Brain pericyte (primary cell): ENCODE measurements around the gene LAMTOR1.
A peak's percentile ranks its signal among the peaks of the same experiment; 100 is the strongest.

Experiments
- DNase-seq: peaks from one replicate; pipeline ENCODE4 v3.0.0-alpha.2; 2012; ENCODE audit warnings: low read depth, low spot score

The LAMTOR1 gene

GRCh38 chr11:72081821-72082453 is 21.2 kb downstream of the LAMTOR1 start:
- no peak for DNase-seq

DNA sequence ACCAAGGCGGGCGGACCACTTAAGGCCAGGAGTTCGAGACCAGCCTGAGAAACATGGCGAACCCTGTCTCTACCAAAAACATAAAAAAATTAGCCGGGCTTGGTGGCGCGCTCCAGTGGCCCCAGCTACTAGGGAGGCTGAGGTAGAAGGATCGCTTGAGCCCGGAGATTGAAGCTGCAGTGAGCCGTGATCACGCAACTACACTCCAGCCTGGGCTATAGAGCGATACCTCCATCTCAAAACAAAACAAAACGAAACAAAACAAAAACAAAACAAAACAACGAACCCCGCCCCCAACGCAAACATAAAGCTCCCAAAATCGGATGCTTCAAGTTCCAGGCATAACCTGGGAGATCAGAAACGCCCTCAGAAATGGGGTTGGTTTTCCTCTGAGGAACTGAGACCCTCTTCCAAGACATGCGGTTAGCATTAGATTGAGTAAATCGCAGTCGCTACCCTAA is 21.9 kb downstream of the LAMTOR1 start:
- DNase-seq, result no peak

GRCh38 chr11:72080326-72081183 is 22.5 kb downstream of the LAMTOR1 start, which contains the start of the genes LRRC51 and NUMA1:
Gene LRRC51, plus strand, starts transcription at chr11:72080850. Its CDS starts 8,234 bp downstream, at chr11:72089084.
Gene NUMA1, minus strand, starts transcription at chr11:72080542. Its CDS starts 44,599 bp downstream, at chr11:72035943.
- DNase-seq, result peak; percentile 99

GRCh38 chr11:72079819-72080325 is 23.2 kb downstream of the LAMTOR1 start:
- no peak for DNase-seq

GRCh38 chr11:72078477-72078876 is 24.6 kb downstream of the LAMTOR1 start:
- no peak for DNase-seq

GRCh38 chr11:72075756-72076155 is 27.3 kb downstream of the LAMTOR1 start:
- DNase-seq, result no peak

DNA sequence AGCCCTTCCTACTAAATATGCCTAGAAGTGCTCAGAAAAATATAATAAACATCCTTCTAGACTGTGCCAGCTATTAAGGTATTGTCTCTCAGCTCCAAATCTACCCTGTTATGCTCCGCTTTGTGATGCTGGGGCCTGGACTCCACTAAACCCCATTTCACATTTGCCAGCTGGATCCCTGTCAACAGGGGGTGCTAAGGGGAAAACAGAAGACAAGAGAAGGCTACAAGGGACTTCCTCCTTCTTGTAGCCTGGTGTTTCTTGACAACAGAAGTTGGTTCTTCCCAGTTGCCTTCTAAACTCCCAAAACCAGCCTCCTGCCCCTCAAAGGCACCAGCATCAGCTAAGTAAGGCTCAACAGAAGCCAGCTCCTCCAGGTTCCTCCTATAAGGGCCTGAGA is 28.0 kb downstream of the LAMTOR1 start:
- no peak for DNase-seq

- DNase-seq, result no peak
Observed at GRCh38 chr11:72072348-72072747, 30.7 kb downstream of the LAMTOR1 start.

DNA sequence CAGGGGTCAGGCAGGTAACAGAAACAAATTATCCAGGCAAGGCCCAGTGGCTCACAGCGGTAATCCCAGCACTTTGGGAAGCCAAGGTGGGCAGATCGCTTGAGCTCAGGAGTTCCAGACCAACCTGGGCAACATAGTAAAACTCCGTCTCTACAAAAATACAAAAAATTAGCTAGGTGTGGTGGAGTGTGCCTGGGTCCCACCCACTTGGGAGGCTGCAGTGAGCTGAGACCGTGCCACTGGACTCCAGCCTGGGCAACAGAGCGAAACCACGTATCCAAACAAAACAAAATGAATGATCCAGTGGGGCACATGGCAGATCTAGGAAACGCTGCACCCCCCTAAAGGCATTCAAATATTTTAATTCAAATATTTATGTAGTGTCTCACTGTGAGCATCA is 32.6 kb downstream of the LAMTOR1 start:
- DNase-seq, result no peak

GRCh38 chr11:72069787-72070251 is 33.3 kb downstream of the LAMTOR1 start:
- DNase-seq, result no peak

GRCh38 chr11:72069200-72069599 is 33.9 kb downstream of the LAMTOR1 start:
- DNase-seq, result no peak

DNA sequence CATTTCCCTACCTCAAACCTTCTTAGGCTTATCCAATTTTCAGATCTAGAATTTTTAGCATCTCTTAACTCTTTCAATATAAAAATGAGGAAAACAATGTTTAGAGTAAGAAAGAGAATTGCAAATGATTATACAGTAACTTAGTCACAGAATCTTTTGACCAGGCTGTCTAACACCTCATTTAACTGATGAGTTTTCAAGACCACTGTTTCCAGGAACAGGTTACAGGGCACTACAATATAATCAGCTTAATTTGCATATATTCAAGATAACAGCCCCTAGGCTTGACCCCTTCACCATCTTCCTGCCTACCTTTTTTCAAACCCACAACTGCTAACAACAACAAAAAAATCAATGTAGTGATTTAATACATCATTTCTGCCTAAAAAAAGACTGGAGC is 35.4 kb downstream of the LAMTOR1 start:
- DNase-seq, result no peak

- DNase-seq, result no peak
Observed at GRCh38 chr11:72067266-72067665, 35.8 kb downstream of the LAMTOR1 start.

- DNase-seq, result no peak
Observed at GRCh38 chr11:72066855-72067254, 36.2 kb downstream of the LAMTOR1 start.

DNA sequence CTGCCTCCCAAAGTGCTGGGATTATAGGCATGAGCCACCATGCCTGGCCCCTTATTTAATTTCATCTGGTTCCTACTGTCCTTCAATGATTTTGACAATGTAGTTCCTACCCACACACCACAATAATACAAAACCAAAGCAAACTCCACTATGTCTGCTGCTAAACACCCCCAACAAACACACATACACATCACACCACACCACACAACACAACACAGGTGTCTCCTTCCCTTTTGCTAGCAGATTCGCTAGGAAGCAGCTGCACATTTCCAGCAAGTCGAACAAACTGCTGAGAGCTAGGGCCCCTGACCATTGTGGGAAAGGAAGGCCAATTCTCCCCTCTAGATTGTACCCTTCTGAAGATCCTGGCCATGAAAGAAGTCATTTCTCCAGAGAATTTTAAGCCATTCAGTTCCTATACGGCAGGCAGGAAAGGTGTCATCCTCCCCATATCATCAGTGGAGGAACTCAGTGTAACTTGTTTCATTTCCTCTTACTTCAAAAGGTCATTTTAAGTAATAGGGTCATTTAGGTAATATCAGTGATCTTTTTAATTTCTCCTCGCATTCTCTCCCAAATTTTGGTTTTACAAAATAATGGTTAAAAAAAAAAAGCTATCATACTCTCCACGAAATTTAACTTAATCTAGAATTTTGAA is 41.2 kb downstream of the LAMTOR1 start:
- DNase-seq, result no peak

GRCh38 chr11:72058416-72059034 is 44.6 kb downstream of the LAMTOR1 start:
- DNase-seq, result no peak

DNA sequence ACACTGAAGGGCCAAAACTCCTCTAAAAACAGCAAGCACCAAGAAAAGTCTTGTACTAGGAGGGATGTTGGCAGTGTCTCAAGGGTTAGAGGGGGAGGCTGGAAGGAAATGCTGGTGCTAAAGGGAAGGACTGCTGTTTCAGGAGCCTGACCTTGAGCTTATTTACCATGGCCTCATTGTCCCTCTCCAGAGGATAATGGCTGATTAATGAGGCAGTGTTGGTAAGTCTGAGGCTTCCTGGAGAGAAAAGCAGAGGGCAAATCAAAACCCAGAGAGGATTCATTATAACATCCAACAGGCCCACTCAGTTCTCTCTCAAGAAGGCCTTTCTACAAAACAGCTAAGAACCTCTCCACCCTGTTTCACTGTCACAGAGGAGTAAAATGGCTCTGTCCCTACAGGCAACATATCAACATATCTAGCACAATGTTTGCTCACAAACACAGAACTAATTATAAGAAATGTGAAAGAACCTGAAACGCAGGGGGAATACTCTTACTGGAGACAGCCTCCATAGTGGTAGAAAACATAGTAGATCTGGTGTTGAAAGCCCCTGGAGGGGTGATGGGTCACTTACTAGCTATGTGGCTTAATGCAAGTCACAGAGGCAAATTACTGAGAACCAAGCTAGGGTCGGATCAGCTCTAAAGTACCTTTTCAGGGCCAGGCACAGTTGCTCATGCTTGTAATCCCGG is 54.2 kb downstream of the LAMTOR1 start:
- DNase-seq, result no peak
